Gastrocnemius medialis (tissue), 4 donors: Measurements from ENCODE around the gene PRG3.

Experiments
- CTCF ChIP-seq, 5 experiments: fragments of 450-650 bp in 3 of 5; fragments of 200-600 bp in 2 of 5; sonication (generic) in 2 of 5; IDR thresholded peaks in 4 of 5; conservative IDR thresholded peaks in 1 of 5; 1 replicate in 4 of 5; 2 replicates in 1 of 5; pipeline ENCODE4 v1.5.1; 2016 to 2019; ENCODE audit warnings: antibody characterized with exemption in 5 of 5, mild to moderate bottlenecking in 3 of 5, moderate library complexity in 3 of 5
- POLR2A ChIP-seq, 2 donors: fragments of 450-650 bp; IDR thresholded peaks; one replicate each; pipeline ENCODE4 v1.6.1; 2017; ENCODE audit warnings: antibody characterized with exemption in 2 of 2, mild to moderate bottlenecking in 2 of 2, moderate library complexity in 2 of 2

GRCh38 chr11:57335023-57335342 lies 46.0 kb downstream of the PRG3 start:
- TF ChIP-seq CTCF (IDR thresholded peaks at IDR 0.05 in 4 of 5, conservative IDR thresholded peaks at IDR 0.05 in 1 of 5) (no peak), POLR2A (IDR thresholded peaks at IDR 0.05) (no peak)
